ENCODE measurements around the gene PIK3CD.

DNA sequence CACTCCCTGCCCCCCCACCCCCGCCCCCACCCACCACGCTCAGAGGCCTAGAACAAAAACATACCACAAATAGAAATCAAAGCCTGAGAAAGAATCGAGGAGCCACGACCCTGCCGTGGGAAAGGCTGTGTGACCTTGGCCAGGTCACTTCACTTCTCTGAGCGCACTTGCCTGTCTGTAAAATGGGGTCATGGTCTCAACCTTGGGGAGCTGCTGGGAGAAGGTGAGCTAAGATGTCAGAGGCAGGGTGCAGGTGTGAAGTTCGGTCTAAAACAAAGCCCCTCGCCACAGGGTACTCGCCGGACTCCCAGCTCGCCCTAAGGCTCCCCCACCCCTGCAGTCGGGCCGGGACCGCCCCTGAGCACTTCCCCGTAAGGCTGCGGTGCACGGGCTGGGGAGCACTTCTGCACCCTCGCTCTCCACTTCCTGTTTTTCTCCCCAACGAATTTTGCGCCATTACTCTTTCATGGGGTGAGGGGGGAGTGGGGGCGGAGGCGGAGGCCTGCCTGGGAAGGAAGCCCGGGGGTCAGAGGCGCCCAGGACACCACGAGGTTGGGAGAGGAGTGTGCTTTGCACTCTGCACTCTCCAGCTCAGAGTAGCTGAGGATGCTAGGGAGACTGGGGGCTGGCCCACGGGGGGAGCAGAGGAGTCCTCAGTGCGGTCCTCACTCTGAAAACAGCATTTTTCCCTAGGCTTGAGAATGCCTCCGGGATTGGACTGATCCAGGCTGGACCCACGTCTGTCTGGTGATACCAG, 21.9 kb upstream of the PIK3CD start:
- TF ChIP-seq, protein P1, sequence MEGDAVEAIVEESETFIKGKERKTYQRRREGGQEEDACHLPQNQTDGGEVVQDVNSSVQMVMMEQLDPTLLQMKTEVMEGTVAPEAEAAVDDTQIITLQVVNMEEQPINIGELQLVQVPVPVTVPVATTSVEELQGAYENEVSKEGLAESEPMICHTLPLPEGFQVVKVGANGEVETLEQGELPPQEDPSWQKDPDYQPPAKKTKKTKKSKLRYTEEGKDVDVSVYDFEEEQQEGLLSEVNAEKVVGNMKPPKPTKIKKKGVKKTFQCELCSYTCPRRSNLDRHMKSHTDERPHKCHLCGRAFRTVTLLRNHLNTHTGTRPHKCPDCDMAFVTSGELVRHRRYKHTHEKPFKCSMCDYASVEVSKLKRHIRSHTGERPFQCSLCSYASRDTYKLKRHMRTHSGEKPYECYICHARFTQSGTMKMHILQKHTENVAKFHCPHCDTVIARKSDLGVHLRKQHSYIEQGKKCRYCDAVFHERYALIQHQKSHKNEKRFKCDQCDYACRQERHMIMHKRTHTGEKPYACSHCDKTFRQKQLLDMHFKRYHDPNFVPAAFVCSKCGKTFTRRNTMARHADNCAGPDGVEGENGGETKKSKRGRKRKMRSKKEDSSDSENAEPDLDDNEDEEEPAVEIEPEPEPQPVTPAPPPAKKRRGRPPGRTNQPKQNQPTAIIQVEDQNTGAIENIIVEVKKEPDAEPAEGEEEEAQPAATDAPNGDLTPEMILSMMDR (IDR thresholded peaks at IDR 0.05; ENCODE audit: low read depth, low read length, poor library complexity, severe bottlenecking): no peak
- no peak for TF ChIP-seq EZH2phosphoT487 (IDR thresholded peaks at IDR 0.05; ENCODE audit: borderline replicate concordance, low read length)
